Testis (tissue), 5 donors: Measurements from ENCODE around the gene USP17L27. TPM values are rescaled to one million over a fixed set of nuclear protein-coding genes. Genes with fewer than 3 reads are reported as not detected.
"Not testable (repeated sequence)": the region's sequence is repeated elsewhere in the genome, so short reads cannot be mapped to it uniquely, and the experiment has no call there.

Source experiments
- DNase-seq: peaks from one replicate; pipeline ENCODE4 v3.0.0-alpha.2; 2019
- H3K27ac ChIP-seq, 2 donors: fragments of 200-600 bp; sonication (generic); one replicate each; pipeline ENCODE4 v1.5.1; 2019
- H3K27me3 ChIP-seq: fragments of 200-600 bp; sonication (generic); one replicate; pipeline ENCODE4 v1.5.1; 2019
- H3K36me3 ChIP-seq: fragments of 200-600 bp; sonication (generic); one replicate; pipeline ENCODE4 v1.5.1; 2017; ENCODE audit warnings: low read depth; ENCODE audit errors: missing control alignments
- H3K4me1 ChIP-seq: fragments of 200-600 bp; sonication (generic); one replicate; pipeline ENCODE4 v1.5.1; 2019
- H3K4me3 ChIP-seq, 2 donors: fragments of 200-600 bp; sonication (generic); one replicate each; pipeline ENCODE4 v1.5.1; 2017 to 2019
- H3K9me3 ChIP-seq: fragments of 200-600 bp; sonication (generic); one replicate; pipeline ENCODE4 v1.5.1; 2017
- WGBS, 2 donors: methylation state at CpG; one replicate each; pipeline ENCODE4 v1.1.5; 2018; 5-methylcytosine and 5-hydroxymethylcytosine counted together
- intact Hi-C: fragments of 100-400 bp; cut with DNase I; formaldehyde crosslinking; loops from one replicate; pipeline ENCODE4 v1.15.1; 2023; ENCODE audit warnings: low total_unique reads
- long read RNA-seq, 2 donors: transcript quantifications; one replicate each; lab custom pipeline, GENCODE V29; 2026
- polyA plus RNA-seq: library from polyadenylated mRNA; stranded (reverse); fragments of 350-450 nt; fragmentation: Illumina TruSeq; extraction: RNeasy Lipid Tissue Mini Kit (QIAGEN cat#74804); gene quantifications from one replicate; pipeline ENCODE4 v1.2.3, GENCODE V29; 2014; ENCODE audit warnings: low read depth, low replicate concordance; ENCODE audit not compliant: insufficient read depth
- total RNA-seq, 2 donors: library from RNA; depleted of rRNA; stranded (reverse); fragments of >200 nt; gene quantifications; one replicate each; pipeline ENCODE4 v1.2.3, GENCODE V29; 2016

Gene USP17L27
- total RNA-seq: not detected
- polyA plus RNA-seq: not detected
- long read RNA-seq, donor 1: 0 reads
- long read RNA-seq, donor 2: 0 reads

GRCh38 chr4:9343848-9344247, at the start of gene USP17L27:
Gene USP17L27, plus strand, starts transcription at chr4:9344148. Its CDS starts 0 bp downstream, at chr4:9344148.
- WGBS, 2 donors: no CpG with 5 or more reads among the region's 15 CpGs
- H3K4me1 ChIP-seq, DNase-seq, intact Hi-C loops, H3K9me3 ChIP-seq, H3K27me3 ChIP-seq, H3K36me3 ChIP-seq, H3K4me3 ChIP-seq, H3K27ac ChIP-seq: not testable (repeated sequence)

GRCh38 chr4:9324191-9324590, 19.8 kb upstream of the USP17L27 start:
- H3K36me3 ChIP-seq, H3K9me3 ChIP-seq, H3K4me1 ChIP-seq, intact Hi-C loops, H3K27ac ChIP-seq, DNase-seq, H3K27me3 ChIP-seq, H3K4me3 ChIP-seq: not testable (repeated sequence)
- WGBS, 2 donors: 68 to 69% methylated on average over 4 to 5 of the region's 13 CpGs

GRCh38 chr4:9324865-9325264, 19.1 kb upstream of the USP17L27 start, which contains the start of gene USP17L24:
Gene USP17L24, plus strand, starts transcription at chr4:9325165. Its CDS starts 0 bp downstream, at chr4:9325165.
- no CpG with 5 or more reads among the region's 15 CpGs for WGBS, 2 donors
- H3K4me1 ChIP-seq, H3K27me3 ChIP-seq, H3K36me3 ChIP-seq, DNase-seq, H3K4me3 ChIP-seq, H3K9me3 ChIP-seq, intact Hi-C loops, H3K27ac ChIP-seq: not testable (repeated sequence)

GRCh38 chr4:9329611-9330010, 14.3 kb upstream of the USP17L27 start, which contains the start of gene USP17L25:
Gene USP17L25, plus strand, starts transcription at chr4:9329911. Its CDS starts 0 bp downstream, at chr4:9329911.
- H3K27ac ChIP-seq, H3K27me3 ChIP-seq, H3K9me3 ChIP-seq, intact Hi-C loops, H3K4me1 ChIP-seq, H3K36me3 ChIP-seq, H3K4me3 ChIP-seq, DNase-seq: not testable (repeated sequence)
- no CpG with 5 or more reads among the region's 15 CpGs for WGBS, 2 donors

GRCh38 chr4:9334358-9334757, 9.6 kb upstream of the USP17L27 start, which contains the start of gene USP17L26:
Gene USP17L26, plus strand, starts transcription at chr4:9334658. Its CDS starts 0 bp downstream, at chr4:9334658.
- H3K36me3 ChIP-seq, H3K4me3 ChIP-seq, intact Hi-C loops, DNase-seq, H3K27ac ChIP-seq, H3K4me1 ChIP-seq, H3K27me3 ChIP-seq, H3K9me3 ChIP-seq: not testable (repeated sequence)
- no CpG with 5 or more reads among the region's 15 CpGs for WGBS, 2 donors

- H3K4me1 ChIP-seq, H3K27ac ChIP-seq, intact Hi-C loops, H3K36me3 ChIP-seq, H3K4me3 ChIP-seq, DNase-seq, H3K9me3 ChIP-seq, H3K27me3 ChIP-seq: not testable (repeated sequence)
- no CpG with 5 or more reads among the region's 15 CpGs for WGBS, 2 donors
Observed at GRCh38 chr4:9339103-9339502, 4.8 kb upstream of the USP17L27 start, which contains the start of gene USP17L5. Gene USP17L5, plus strand, starts transcription at chr4:9339403. Its CDS starts 0 bp downstream, at chr4:9339403.

GRCh38 chr4:9348593-9348992, 4.6 kb downstream of the USP17L27 start, which contains the start of gene USP17L28:
Gene USP17L28, plus strand, starts transcription at chr4:9348893. Its CDS starts 0 bp downstream, at chr4:9348893.
- H3K4me1 ChIP-seq, DNase-seq, H3K4me3 ChIP-seq, H3K27ac ChIP-seq, H3K27me3 ChIP-seq, H3K9me3 ChIP-seq, intact Hi-C loops, H3K36me3 ChIP-seq: not testable (repeated sequence)
- WGBS, 2 donors: no CpG with 5 or more reads among the region's 15 CpGs

GRCh38 chr4:9350866-9351265, 6.9 kb downstream of the USP17L27 start:
- H3K36me3 ChIP-seq, H3K27ac ChIP-seq, H3K4me3 ChIP-seq, H3K9me3 ChIP-seq, DNase-seq, intact Hi-C loops, H3K27me3 ChIP-seq, H3K4me1 ChIP-seq: not testable (repeated sequence)
- no CpG with 5 or more reads among the region's 18 CpGs for WGBS, 2 donors

GRCh38 chr4:9353338-9353737, 9.4 kb downstream of the USP17L27 start, which contains the start of gene USP17L29:
Gene USP17L29, plus strand, starts transcription at chr4:9353638. Its CDS starts 0 bp downstream, at chr4:9353638.
- H3K9me3 ChIP-seq, H3K4me1 ChIP-seq, DNase-seq, H3K4me3 ChIP-seq, H3K27me3 ChIP-seq, H3K27ac ChIP-seq, H3K36me3 ChIP-seq, intact Hi-C loops: not testable (repeated sequence)
- WGBS, 2 donors: no CpG with 5 or more reads among the region's 15 CpGs

- H3K36me3 ChIP-seq, H3K4me3 ChIP-seq, H3K27ac ChIP-seq, H3K27me3 ChIP-seq, DNase-seq, H3K9me3 ChIP-seq, intact Hi-C loops, H3K4me1 ChIP-seq: not testable (repeated sequence)
- no CpG with 5 or more reads among the region's 15 CpGs for WGBS, 2 donors
Observed at GRCh38 chr4:9362829-9363228, 18.9 kb downstream of the USP17L27 start, which contains the start of gene USP17L30. Gene USP17L30, plus strand, starts transcription at chr4:9363129. Its CDS starts 0 bp downstream, at chr4:9363129.

GRCh38 chr4:9379881-9380280, 35.9 kb downstream of the USP17L27 start:
- H3K27me3 ChIP-seq, H3K4me3 ChIP-seq, DNase-seq, H3K36me3 ChIP-seq, H3K4me1 ChIP-seq, H3K9me3 ChIP-seq, intact Hi-C loops, H3K27ac ChIP-seq: not testable (repeated sequence)
- WGBS, 2 donors: 40 to 42% methylated on average over 1 of the region's 1 CpG
